GM19324 (cell line): ENCODE measurements around the gene EHMT1.
"Not testable (repeated sequence)": the region's sequence is repeated elsewhere in the genome, so short reads cannot be mapped to it uniquely, and the experiment has no call there.

Experiments
- ATAC-seq: cut with Tn5 transposase; IDR thresholded peaks from one replicate; pipeline ENCODE4 v1.9.1; 2021; ENCODE audit warnings: mild to moderate bottlenecking, moderate library complexity; ENCODE audit not compliant: unreplicated experiment, low FRiP score

Gene EHMT1

DNA sequence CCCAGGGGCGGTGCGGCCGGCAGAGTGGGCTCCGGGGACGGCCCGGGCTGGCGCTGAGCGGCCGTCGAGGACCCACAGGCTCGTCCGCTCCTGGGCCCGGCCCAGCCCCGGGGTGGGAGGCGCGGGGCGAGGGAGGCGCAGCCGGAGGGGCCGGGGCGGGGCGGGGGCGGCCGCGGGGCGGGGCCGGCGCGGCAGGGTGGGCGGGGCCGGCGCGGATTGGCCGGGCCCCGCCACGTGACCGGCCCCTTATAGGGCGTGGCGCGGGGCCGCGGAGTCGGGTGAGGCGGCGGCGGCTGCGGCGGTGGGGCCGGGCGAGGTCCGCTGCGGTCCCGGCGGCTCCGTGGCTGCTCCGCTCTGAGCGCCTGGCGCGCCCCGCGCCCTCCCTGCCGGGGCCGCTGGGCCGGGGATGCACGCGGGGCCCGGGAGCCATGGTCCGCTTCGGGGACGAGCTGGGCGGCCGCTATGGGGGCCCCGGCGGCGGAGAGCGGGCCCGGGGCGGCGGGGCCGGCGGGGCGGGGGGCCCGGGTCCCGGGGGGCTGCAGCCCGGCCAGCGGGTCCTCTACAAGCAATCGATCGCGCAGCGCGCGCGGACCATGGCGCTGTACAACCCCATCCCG is 258.8 kb downstream of the EHMT1 start, which contains the start of gene CACNA1B:
Gene CACNA1B (plus strand): TSS at position 277 of the 617 bp plus-strand sequence. CDS start 152 bp downstream, at position 429.
- ATAC-seq: not testable (repeated sequence)

DNA sequence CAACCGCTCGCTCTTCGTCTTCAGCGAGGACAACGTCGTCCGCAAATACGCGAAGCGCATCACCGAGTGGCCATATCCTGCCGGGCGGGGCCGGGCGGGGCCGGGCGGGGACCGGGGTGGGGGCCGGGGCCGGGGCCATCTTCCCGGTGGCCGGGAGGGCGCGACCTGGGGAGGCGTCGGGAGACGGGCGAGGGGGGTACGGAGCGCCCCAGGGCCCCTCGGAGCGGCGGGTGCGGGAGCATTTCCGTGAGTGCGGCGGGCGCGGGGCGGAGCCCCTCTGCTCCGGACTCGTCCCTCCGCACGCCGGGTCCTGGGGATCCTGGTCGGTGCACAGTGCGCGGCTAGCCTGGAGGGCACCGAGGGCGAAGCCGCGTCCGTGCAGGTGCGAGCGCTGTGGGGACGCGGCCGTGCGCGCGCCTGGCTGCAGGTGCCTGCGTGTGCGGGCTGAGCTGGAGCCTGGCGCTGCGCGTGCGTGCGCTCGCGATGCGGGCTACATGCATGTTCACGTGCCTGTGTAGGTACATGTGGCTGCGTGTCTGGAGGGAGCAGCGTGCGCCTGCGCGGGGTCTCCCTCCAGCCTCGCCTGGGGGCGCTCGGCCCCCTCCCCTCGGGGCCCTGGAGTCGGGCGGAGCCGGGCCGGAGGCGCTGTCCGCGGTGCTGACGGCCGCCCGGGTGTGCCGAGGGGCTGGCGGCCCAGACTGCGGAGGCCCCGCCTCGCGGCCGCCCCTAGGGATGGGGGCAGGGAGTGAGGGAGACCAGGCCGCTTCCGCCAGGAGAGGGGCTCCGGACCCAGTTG is 259.5 kb downstream of the EHMT1 start:
- no peak for ATAC-seq

DNA sequence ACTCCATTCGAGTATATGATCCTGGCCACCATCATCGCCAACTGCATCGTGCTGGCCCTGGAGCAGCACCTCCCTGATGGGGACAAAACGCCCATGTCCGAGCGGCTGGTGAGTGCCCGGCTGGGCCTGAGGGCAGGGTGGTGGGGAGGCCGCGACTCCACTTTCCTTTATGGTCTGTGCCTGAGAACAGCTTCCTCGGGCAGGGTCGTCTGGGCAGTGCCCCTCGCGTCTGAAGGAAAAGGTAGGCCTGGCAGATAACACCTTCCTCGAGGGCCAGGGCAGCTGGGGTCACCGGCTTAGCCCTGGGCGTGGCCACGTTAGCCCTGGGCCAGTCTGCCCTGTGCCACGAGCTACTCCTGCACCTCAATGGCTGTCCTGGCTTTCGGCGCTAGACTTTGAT is 260.2 kb downstream of the EHMT1 start:
- ATAC-seq: no peak

DNA sequence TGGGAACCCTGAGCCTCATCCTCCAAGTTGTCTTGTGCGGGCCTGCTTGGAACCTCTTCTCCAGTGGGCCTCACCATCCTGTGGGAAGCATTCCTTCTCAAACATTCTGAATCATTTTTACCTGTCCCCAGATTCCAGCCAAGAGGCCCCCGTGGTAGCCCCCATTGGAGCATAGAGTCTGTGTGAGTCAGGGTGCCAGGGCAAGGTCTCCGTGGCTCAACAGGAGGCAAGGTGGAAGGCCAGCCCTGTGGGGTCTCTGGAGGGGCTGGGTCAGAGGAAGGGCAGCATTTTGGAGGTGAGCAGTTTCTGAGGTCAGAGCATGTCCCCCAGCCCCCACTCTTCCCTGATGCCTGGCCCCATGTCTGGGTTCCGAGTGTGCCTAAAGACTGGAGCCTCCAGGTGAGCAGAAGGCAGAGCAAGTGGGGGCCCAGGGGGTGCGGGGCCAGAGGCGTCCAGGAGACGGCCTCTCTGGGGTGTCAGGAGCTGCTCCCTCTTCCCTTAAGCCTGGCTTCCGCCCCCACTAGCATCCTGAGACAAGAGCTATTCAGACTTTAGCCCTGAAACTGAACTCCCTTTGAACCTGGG is 260.9 kb downstream of the EHMT1 start:
- no peak for ATAC-seq

DNA sequence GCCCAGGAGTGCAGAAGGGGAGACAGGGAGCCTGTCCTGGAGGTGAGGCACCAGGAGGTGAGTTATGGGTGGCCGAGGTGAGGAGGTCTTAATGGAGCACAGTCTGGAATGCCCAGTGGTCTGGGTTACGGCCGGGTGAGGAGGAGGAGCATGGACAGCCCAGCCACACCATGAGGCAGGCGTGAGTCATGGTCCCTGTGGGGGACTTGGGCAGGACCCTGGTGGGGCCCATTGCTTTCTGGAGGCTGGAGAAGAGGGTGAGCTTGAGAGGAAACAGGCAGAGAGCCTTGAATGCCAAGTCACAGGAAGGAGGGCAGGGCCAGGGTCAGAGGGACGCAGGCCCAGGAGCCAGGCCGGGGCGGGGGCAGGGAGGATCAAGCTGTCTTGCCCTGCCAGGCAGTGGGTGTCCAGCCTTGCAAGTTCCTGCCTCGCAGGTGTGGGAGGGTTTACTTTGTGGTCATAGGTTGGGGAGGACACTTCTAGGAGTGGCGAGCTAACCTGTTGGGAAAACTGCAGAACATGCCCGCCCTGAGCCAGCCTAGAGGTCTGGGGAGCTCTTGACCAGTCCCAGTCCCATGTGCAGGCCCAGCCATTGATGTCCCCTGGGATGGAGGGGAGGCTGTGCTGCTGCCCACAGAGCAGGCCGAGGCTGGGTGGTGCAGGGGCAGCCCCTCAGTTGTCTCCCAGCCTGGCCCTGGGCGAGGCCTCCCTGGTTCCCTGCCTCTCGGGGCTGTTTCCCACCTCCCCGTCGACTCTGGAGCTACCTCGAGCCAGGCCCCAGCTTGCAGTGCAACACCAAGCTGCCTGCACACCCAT is 261.6 kb downstream of the EHMT1 start:
- ATAC-seq: no peak

DNA sequence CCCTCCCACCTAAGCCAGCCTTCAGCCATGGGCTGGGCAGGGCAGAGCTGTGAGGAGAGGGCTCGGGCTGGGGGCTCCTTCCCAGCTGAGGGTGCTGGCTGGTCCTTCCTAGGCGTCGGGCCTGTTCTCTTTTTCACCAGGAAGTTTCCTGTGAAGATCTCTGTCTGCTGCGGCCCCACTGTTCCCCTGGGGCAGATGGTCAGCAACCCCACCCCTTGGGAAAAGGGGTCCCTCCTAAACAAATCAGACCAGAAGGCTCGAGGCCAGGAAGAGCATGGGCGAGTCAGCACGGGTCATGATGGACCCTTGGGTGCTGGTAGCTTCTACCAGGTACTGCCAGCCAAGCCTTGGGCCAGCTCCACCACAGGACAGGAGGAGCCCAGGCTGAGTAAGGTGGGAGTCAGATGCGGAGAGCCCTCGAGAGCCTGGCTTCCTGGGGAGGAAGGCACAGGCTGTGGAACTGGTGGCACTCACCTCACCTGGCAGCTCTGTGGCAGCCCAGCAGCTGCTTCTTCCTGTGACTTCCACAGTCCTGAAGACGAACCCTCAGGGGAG is 262.2 kb downstream of the EHMT1 start:
- ATAC-seq: no peak

DNA sequence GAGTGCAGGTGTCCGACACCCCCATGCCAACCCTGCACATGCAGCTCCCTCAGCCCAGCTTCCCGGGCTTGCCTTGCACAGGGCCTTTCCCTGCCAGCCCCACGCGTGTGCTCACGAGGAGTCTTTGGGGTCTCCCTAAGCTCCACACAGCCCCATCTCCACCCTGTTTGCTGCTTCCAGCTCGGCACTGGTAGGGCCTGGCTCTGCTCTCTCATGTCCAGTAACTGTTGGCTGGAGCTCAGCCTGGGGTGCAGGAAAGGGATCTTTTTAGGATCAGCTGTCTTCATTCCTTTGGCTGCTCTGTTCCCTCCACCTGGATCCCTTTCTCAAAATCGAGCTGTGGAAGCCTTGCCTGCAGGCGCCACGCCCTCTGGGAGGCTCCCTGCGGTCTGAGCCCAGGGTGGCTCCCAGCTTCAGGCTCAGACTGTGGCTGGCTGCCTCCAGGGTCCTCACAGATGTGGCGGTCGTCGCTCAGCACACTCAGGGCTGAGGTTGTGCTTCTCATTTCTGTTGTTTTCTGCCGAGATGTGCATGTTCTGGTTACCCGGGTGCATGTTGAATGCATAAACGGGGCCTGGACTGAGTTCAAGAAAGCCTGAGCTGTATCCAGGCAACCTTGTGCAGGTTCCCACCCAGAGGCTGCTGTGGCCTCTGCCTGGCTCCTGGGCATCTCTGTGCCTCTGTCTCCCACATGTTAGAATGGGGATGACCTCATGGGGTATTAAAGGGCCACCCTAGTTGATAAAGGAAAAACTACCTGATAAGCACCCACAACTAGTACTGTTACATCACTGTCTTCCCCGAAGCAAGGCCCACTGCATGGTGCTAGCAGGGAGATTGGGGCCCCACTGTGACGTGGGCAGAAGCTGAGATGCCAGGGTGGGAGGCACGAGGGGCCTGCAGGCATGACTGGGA is 263.0 kb downstream of the EHMT1 start:
- no peak for ATAC-seq

DNA sequence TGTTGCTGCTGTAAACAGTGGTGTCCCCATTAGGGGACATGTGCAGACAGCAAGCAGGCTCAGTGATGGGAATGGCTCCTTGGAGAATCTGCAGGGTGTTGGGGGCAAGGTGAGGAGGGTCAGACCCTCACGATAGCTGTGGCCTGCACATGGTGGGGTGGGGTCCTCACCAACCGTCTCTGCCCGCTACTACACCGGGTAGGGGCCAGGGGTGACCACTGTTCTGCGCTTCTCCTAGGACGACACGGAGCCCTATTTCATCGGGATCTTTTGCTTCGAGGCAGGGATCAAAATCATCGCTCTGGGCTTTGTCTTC is 263.7 kb downstream of the EHMT1 start:
- no peak for ATAC-seq

DNA sequence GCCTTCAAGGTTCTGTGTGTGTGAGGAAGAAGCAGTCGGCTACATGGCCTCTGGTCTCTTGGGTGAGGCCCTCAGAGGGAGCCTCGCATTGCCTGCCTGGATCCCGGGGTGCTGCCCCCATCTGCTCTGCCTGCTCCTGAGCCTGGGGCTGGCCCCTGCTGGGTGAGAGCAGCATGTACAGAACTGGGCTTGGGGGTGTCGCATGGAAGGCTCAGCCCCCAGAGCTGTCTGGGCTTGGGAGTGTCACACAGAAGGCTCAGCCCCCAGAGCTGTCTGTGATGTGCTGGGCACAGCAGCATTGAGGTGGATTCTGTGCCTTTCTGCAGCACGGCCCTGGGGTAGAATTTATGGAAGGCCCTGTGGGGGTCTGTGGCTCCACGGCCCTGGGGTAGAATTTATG is 265.2 kb downstream of the EHMT1 start:
- not testable (repeated sequence) for ATAC-seq

DNA sequence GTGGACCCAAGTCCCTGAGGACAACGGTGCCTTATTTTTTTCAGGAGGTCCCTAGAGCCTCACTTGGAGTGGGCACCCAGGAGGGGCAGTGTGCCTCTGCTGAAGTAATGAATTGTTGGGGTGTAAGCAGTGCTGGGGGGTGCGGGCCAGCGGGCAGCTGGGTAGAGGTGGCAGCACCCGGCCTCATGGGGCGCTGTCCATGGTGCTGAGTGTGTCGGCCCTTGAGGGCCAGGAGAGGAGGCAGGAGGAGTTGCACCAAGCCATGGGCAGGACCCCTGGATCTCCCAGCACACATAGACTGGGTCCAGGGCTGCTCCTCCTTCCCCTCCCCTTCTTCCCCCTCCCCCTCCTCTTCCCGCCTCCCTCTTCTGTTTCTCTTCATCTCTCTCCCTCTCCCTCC is 265.7 kb downstream of the EHMT1 start:
- not testable (repeated sequence) for ATAC-seq

DNA sequence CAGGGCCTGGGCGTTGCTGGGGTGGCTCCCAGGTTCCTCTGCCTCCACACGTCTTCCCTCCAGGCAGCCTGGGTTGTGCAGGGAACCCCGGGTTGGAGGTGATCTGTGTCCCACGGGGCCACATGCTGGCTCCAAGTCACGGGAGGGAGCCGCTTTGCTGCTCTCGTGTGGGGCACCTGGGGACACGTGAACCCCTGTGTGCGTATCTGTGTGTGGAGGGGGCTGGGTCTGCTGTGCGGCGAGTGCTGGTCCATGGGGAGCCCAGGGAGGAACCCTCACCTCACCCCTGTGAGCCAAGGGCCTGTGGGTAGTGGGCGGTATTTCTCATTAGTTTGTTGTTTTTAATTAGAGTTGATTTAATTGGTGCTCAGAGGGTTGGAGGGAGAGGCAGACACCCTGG is 266.3 kb downstream of the EHMT1 start:
- not testable (repeated sequence) for ATAC-seq
